ENCODE results near the gene ARFGAP2.

The ARFGAP2 gene

GRCh38 chr11:47148903-47149531 lies 27.7 kb downstream of the ARFGAP2 start:
- DNase-seq (ENCODE audit: low read depth in 2 of 2), result no peak

GRCh38 chr11:47148270-47148669 lies 28.4 kb downstream of the ARFGAP2 start:
- DNase-seq (ENCODE audit: low read depth in 2 of 2), result no peak

GRCh38 chr11:47147681-47148080 lies 29.0 kb downstream of the ARFGAP2 start:
- DNase-seq (ENCODE audit: low read depth in 2 of 2), result no peak

- DNase-seq (ENCODE audit: low read depth in 2 of 2), result no peak
Observed at GRCh38 chr11:47147250-47147649, 29.4 kb downstream of the ARFGAP2 start.

GRCh38 chr11:47144541-47144940 lies 32.1 kb downstream of the ARFGAP2 start:
- no peak for DNase-seq (ENCODE audit: low read depth in 2 of 2)

- no peak for DNase-seq (ENCODE audit: low read depth in 2 of 2)
Observed at GRCh38 chr11:47143322-47143721, 33.4 kb downstream of the ARFGAP2 start.

GRCh38 chr11:47139878-47140277 lies 36.8 kb downstream of the ARFGAP2 start:
- DNase-seq (ENCODE audit: low read depth in 2 of 2), result no peak

GRCh38 chr11:47137476-47137875 lies 39.2 kb downstream of the ARFGAP2 start:
- DNase-seq (ENCODE audit: low read depth in 2 of 2), result no peak

- no peak for DNase-seq (ENCODE audit: low read depth in 2 of 2)
Observed at GRCh38 chr11:47136921-47137320, 39.8 kb downstream of the ARFGAP2 start.

GRCh38 chr11:47136327-47136726 lies 40.4 kb downstream of the ARFGAP2 start:
- DNase-seq (ENCODE audit: low read depth in 2 of 2), result no peak

GRCh38 chr11:47132981-47133380 lies 43.7 kb downstream of the ARFGAP2 start:
- no peak for DNase-seq (ENCODE audit: low read depth in 2 of 2)

- DNase-seq (ENCODE audit: low read depth in 2 of 2), result no peak
Observed at GRCh38 chr11:47132490-47132889, 44.2 kb downstream of the ARFGAP2 start.

- no peak for DNase-seq (ENCODE audit: low read depth in 2 of 2)
Observed at GRCh38 chr11:47131136-47131535, 45.5 kb downstream of the ARFGAP2 start.

GRCh38 chr11:47130543-47130942 lies 46.1 kb downstream of the ARFGAP2 start:
- no peak for DNase-seq (ENCODE audit: low read depth in 2 of 2)

GRCh38 chr11:47127213-47127612 lies 49.5 kb downstream of the ARFGAP2 start:
- DNase-seq (ENCODE audit: low read depth in 2 of 2), result no peak

GRCh38 chr11:47125083-47125482 lies 51.6 kb downstream of the ARFGAP2 start:
- DNase-seq (ENCODE audit: low read depth in 2 of 2), result no peak

- DNase-seq (ENCODE audit: low read depth in 2 of 2), result no peak
Observed at GRCh38 chr11:47124675-47125074, 52.0 kb downstream of the ARFGAP2 start.

GRCh38 chr11:47123094-47123493 lies 53.6 kb downstream of the ARFGAP2 start:
- no peak for DNase-seq (ENCODE audit: low read depth in 2 of 2)

- no peak for DNase-seq (ENCODE audit: low read depth in 2 of 2)
Observed at GRCh38 chr11:47121731-47122130, 54.9 kb downstream of the ARFGAP2 start.

GRCh38 chr11:47121056-47121455 lies 55.6 kb downstream of the ARFGAP2 start:
- DNase-seq (ENCODE audit: low read depth in 2 of 2), result no peak

GRCh38 chr11:47118958-47119688 lies 57.6 kb downstream of the ARFGAP2 start:
- DNase-seq (ENCODE audit: low read depth in 2 of 2), result peak in 1 of 2 donors; percentile 16

Measured in stimulated activated CD4-positive, alpha-beta T cell treated with anti-CD3 and anti-CD28 coated beads, Interleukin-1b, Interleukin-23, amount 100 ng/mL, for 1 hour (primary cell).